Brain microvascular endothelial cell (primary cell): ENCODE data around the gene TULP4.

ENCODE experiments used
- DNase-seq: peaks from one replicate; pipeline ENCODE4 v3.0.0-alpha.2; 2020
- H3K27ac ChIP-seq: fragments of 250-450 bp; sonication (Bioruptor Pico); 2 replicates; pipeline ENCODE4 v1.5.1; 2020; ENCODE audit warnings: mild to moderate bottlenecking, moderate library complexity
- H3K27me3 ChIP-seq: fragments of 250-450 bp; sonication (Bioruptor Pico); replicated peaks from 2 replicates; pipeline ENCODE4 v1.5.1; 2020; ENCODE audit warnings: mild to moderate bottlenecking
- H3K36me3 ChIP-seq: fragments of 250-450 bp; sonication (Bioruptor Pico); replicated peaks from 2 replicates; pipeline ENCODE4 v1.5.1; 2020; ENCODE audit warnings: mild to moderate bottlenecking
- H3K4me3 ChIP-seq: 2 replicates; pipeline ENCODE4 v1.5.1; 2011; ENCODE audit warnings: low read depth, mild to moderate bottlenecking, control low read depth, low read length, moderate library complexity
- CTCF ChIP-seq: IDR thresholded peaks from 2 replicates; pipeline ENCODE4 v1.5.1; 2011; ENCODE audit warnings: low read depth, mild to moderate bottlenecking, moderate library complexity, low read length, control low read depth, inconsistent platforms; ENCODE audit errors: missing control alignments
- in situ Hi-C: cut with HindIII; loops from 2 replicates; pipeline ENCODE4 v1.10.0; 2017; ENCODE audit warnings: low sequenced_read_pairs, low pct_ligation_motif_present

The TULP4 gene

GRCh38 chr6:158413028-158413427, 100.8 kb downstream of the TULP4 start:
- peaks cover 8% of the 10 kb centered on the region for H3K36me3 ChIP-seq
- no peak overlapping the region for H3K4me3 ChIP-seq
- H3K27ac ChIP-seq = no peak overlapping the region
- in situ Hi-C loops = no loop called here
- no peak for TF ChIP-seq CTCF
- no peak for DNase-seq
- no peaks in the 10 kb centered on the region for H3K27me3 ChIP-seq

- Histone ChIP-seq H3K27ac (no peak overlapping the region), H3K36me3 (peaks cover 8% of the 10 kb centered on the region), H3K4me3 (no peak overlapping the region), H3K27me3 (no peaks in the 10 kb centered on the region)
- no peak for DNase-seq
- in situ Hi-C loops = no loop called here
- TF ChIP-seq CTCF = no peak
Observed at GRCh38 chr6:158413814-158414565, 101.7 kb downstream of the TULP4 start.

- no peak overlapping the region for H3K4me3 ChIP-seq
- H3K27me3 ChIP-seq = no peaks in the 10 kb centered on the region
- TF ChIP-seq CTCF = no peak
- H3K36me3 ChIP-seq = peaks cover 8% of the 10 kb centered on the region
- DNase-seq = peak; percentile 62
- H3K27ac ChIP-seq = no peak overlapping the region
- in situ Hi-C loops = no loop called here
Observed at GRCh38 chr6:158414851-158415262, 102.6 kb downstream of the TULP4 start.

- H3K36me3 ChIP-seq = peaks cover 8% of the 10 kb centered on the region
- no peak for DNase-seq
- no peak for TF ChIP-seq CTCF
- in situ Hi-C loops = no loop called here
- no peaks in the 10 kb centered on the region for H3K27me3 ChIP-seq
- H3K27ac ChIP-seq = no peak overlapping the region
- no peak overlapping the region for H3K4me3 ChIP-seq
Observed at GRCh38 chr6:158415666-158416065, 103.4 kb downstream of the TULP4 start.

GRCh38 chr6:158416883-158417759, 104.9 kb downstream of the TULP4 start:
- TF ChIP-seq CTCF = no peak
- Histone ChIP-seq H3K4me3 (no peak overlapping the region), H3K27ac (peak overlapping the region; percentile 89), H3K27me3 (no peaks in the 10 kb centered on the region), H3K36me3 (peaks cover 8% of the 10 kb centered on the region)
- DNase-seq = no peak
- in situ Hi-C loops = no loop called here
